Bronchial epithelial cell (primary cell): Measurements from ENCODE around the gene POLR2J. TPM values are rescaled to one million over a fixed set of nuclear protein-coding genes. Genes with fewer than 3 reads are reported as not detected.

ENCODE experiments used
- DNase-seq: peaks from one replicate; pipeline ENCODE4 v3.0.0-alpha.2; 2010; ENCODE audit warnings: low read depth
- FAIRE-seq: peaks from 2 replicates; lab custom pipeline; 2011; peaks lifted over from hg19 to GRCh38; lab: Jason Lieb, UNC
- H3K27me3 ChIP-seq: 2 replicates; pipeline ENCODE4 v1.5.1; 2011; ENCODE audit warnings: low read length; ENCODE audit not compliant: control insufficient read depth, insufficient read depth
- H3K36me3 ChIP-seq: 2 replicates; pipeline ENCODE4 v1.5.1; 2011; ENCODE audit warnings: low read length; ENCODE audit not compliant: control insufficient read depth, insufficient read depth
- H3K4me3 ChIP-seq: 2 replicates; pipeline ENCODE4 v1.5.1; 2011; ENCODE audit warnings: mild to moderate bottlenecking, low read depth, low read length, control low read depth
- CTCF ChIP-seq: IDR thresholded peaks from 2 replicates; pipeline ENCODE4 v1.5.1; 2011; ENCODE audit warnings: mild to moderate bottlenecking, moderate library complexity, low read length, control low read depth, inconsistent platforms; ENCODE audit not compliant: insufficient read depth, severe bottlenecking
- total RNA-seq: library from RNA; depleted of rRNA; stranded (reverse); fragments of >200 nt; gene quantifications from 2 replicates; pipeline ENCODE4 v1.2.1, GENCODE V29; 2014

The POLR2J gene
- total RNA-seq, 1 donor from 2014 or later, result 24.5 TPM

GRCh38 chr7:102466097-102466496 lies 12.6 kb downstream of the POLR2J start:
- no peak for DNase-seq
- Histone ChIP-seq H3K36me3 (peaks cover 6% of the 10 kb centered on the region), H3K4me3 (no peak overlapping the region), H3K27me3 (no peaks in the 10 kb centered on the region)
- TF ChIP-seq CTCF, result no peak
- FAIRE-seq, result no peak

- peak; percentile 75 for DNase-seq
- Histone ChIP-seq H3K36me3 (peaks cover 2% of the 10 kb centered on the region), H3K4me3 (peak within 1 kb of the TSS; percentile 100), H3K27me3 (no peaks in the 10 kb centered on the region)
- TF ChIP-seq CTCF, result peak; percentile 22
- no peak for FAIRE-seq
Measured at GRCh38 chr7:102464577-102465280, 14.0 kb downstream of the POLR2J start, which contains the start of the genes ALKBH4 and LRWD1. ALKBH4 (minus strand) TSS chr7:102464863; CDS start chr7:102464836, 27 bp downstream. LRWD1 (plus strand) TSS chr7:102464984; CDS start chr7:102465081, 97 bp downstream.

- TF ChIP-seq CTCF, result no peak
- DNase-seq (no peak), FAIRE-seq (no peak)
- Histone ChIP-seq H3K27me3 (no peaks in the 10 kb centered on the region), H3K4me3 (peak overlapping the region; percentile 100), H3K36me3 (peaks cover 4% of the 10 kb centered on the region)
Measured at GRCh38 chr7:102463841-102464576, 14.7 kb downstream of the POLR2J start.

- no peak for DNase-seq
- Histone ChIP-seq H3K4me3 (no peak overlapping the region), H3K36me3 (peaks cover 8% of the 10 kb centered on the region), H3K27me3 (no peaks in the 10 kb centered on the region)
- FAIRE-seq, result no peak
- TF ChIP-seq CTCF, result no peak
Measured at GRCh38 chr7:102460467-102460866, 18.3 kb downstream of the POLR2J start.

GRCh38 chr7:102459221-102459844 lies 19.4 kb downstream of the POLR2J start:
- Histone ChIP-seq H3K36me3 (peaks cover 8% of the 10 kb centered on the region), H3K27me3 (no peaks in the 10 kb centered on the region), H3K4me3 (no peak overlapping the region)
- TF ChIP-seq CTCF, result no peak
- DNase-seq, result no peak
- FAIRE-seq, result no peak
